ENCODE data around the gene KCNJ8. TPM values are rescaled to one million over a fixed set of nuclear protein-coding genes. Genes with fewer than 3 reads are reported as not detected.
"Not testable (repeated sequence)": the region's sequence is repeated elsewhere in the genome, so short reads cannot be mapped to it uniquely, and the experiment has no call there.

Gene KCNJ8
- total RNA-seq, 4 donors from 2014 or later, result 1.1 to 6.5 (median 3.1) TPM

- no peak overlapping the region for H3K27ac ChIP-seq
- H3K4me3 ChIP-seq, result no peak overlapping the region
- no peaks in the 10 kb centered on the region for H3K9me3 ChIP-seq
- DNase-seq, result no peak
- TF ChIP-seq POLR2A (IDR thresholded peaks at IDR 0.05) (no peak), CTCF (IDR thresholded peaks at IDR 0.05) (no peak)
- WGBS, 2 donors, result 70 to 86% methylated on average over 1 of the region's 1 CpG
- no peaks in the 10 kb centered on the region for H3K36me3 ChIP-seq
- intact Hi-C loops (cut with DNase I), result no loop called here
- H3K27me3 ChIP-seq, result no peaks in the 10 kb centered on the region
- no peaks in the 10 kb centered on the region for H3K4me1 ChIP-seq
Measured at GRCh38 chr12:21797539-21797938, 23.0 kb upstream of the KCNJ8 start.

GRCh38 chr12:21795648-21796328, 21.3 kb upstream of the KCNJ8 start:
- DNase-seq, result no peak
- Histone ChIP-seq H3K27me3 (no peaks in the 10 kb centered on the region), H3K27ac (no peak overlapping the region), H3K4me1 (no peaks in the 10 kb centered on the region), H3K9me3 (no peaks in the 10 kb centered on the region), H3K36me3 (no peaks in the 10 kb centered on the region), H3K4me3 (no peak overlapping the region)
- WGBS, 2 donors, result 85 to 88% methylated on average over 3 to 6 of the region's 10 CpGs
- intact Hi-C loops (cut with DNase I), result no loop called here
- TF ChIP-seq POLR2A (IDR thresholded peaks at IDR 0.05) (no peak), CTCF (IDR thresholded peaks at IDR 0.05) (no peak)

DNA sequence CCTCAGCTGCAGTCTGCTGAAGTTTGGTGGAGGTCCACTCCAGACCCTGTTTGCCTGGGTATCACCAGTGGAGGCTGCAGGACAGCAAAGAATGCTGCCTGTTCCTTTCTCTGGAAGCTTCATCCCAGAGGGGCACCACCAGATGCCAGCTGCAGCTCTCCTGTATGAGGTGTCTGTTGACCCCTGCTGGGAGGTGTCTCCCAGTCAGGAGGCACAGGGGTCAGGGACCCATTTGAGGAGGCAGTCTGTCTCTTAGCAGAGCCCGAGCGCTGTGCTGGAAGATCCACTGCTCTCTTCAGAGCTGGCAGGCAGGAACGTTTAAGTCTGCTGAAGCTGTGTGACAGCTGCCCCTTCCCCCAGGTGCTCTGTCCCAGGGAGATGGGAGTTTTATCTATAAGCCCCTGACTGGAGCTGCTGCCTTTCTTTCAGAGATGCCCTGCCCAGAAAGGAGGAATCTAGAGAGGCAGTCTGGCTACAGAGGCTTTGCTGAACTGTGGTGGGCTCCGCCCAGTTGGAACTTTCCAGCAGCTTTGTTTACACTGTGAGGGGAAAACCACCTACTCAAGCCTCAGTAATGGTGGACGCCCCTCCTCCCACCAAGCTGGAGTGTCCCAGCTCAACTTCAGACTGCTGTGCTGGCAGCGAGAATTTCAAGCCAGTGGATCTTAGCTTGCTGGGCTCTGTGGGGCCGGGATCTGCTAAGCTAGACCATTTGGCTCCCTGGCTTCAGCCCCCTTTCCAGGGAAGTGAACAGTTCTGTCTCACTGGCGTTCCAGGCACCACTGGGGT, 20.5 kb upstream of the KCNJ8 start:
- H3K36me3 ChIP-seq; H3K9me3 ChIP-seq; H3K4me3 ChIP-seq; H3K27ac ChIP-seq; DNase-seq; H3K4me1 ChIP-seq; intact Hi-C loops (cut with DNase I); H3K27me3 ChIP-seq: not testable (repeated sequence)
- WGBS, 2 donors, result 50% methylated on average over 1 of the region's 8 CpGs; no CpG with 5 or more reads in 1 of the 2 donors

DNA sequence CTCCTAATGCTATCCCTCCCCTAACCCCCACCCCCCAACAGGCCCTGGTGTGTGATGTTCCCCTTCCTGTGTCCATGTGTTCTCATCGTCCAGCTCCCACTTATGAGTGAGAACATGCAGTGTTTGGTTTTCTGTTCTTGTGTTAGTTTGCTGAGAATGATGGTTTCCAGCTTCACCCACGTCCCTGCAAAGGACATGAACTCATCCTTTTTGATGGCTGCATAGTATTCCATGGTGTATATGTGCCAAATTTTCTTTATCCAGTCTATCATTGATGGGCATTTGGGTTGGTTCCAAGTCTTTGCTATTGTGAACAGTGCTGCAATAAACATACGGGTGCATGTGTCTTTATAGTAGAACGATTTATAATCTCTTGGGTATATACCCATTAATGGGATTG, 15.2 kb upstream of the KCNJ8 start:
- H3K4me1 ChIP-seq; H3K9me3 ChIP-seq; DNase-seq; H3K4me3 ChIP-seq; intact Hi-C loops (cut with DNase I); H3K36me3 ChIP-seq; H3K27me3 ChIP-seq; H3K27ac ChIP-seq: not testable (repeated sequence)
- WGBS, 2 donors, result 90 to 96% methylated on average over 3 to 4 of the region's 4 CpGs

DNA sequence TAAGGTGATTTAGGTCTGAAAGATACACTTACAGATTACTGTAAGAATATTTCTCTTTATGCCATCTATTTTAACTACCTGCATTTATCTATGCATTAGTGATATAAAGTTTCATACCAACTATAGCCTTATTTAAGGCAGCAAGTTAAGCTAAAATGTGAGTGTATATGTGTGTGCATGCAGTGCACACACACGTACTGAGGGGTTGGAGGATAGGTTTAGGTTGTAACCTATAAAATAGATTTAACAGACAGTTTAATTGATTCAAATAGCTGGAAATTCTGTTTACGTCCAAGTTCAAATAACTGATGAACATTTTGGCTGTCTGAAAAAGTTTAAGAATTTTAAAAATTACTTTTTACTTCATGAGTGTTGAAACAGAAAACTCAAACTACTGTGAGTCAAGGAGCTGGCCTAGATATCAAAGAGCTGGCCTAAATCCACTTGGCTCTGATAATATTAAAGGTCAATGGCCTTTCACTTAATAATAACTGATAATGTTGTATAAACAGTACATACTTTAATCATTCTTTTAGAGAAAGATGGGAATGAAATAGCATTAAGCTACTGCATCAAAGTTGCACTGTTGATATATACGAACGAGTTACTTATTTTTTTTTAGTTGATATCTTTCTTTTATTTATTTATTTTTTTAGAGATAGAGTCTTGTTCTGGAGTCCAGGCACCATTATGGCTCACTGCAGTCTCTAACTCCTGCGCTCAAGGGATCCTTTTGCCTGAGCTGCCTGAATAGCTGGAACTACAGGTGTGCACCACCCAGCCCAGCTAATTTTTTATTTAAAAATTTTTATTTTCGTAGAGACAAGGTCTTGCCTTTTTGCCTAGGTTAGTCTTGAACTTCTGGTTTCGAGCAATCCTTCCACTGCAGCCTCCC, 13.8 kb upstream of the KCNJ8 start:
- DNase-seq, result no peak
- no peaks in the 10 kb centered on the region for H3K27me3 ChIP-seq
- no peaks in the 10 kb centered on the region for H3K9me3 ChIP-seq
- TF ChIP-seq POLR2A (IDR thresholded peaks at IDR 0.05), result no peak
- no peak for TF ChIP-seq CTCF (IDR thresholded peaks at IDR 0.05)
- no peak overlapping the region for H3K4me3 ChIP-seq
- no peak overlapping the region for H3K27ac ChIP-seq
- 53 to 63% methylated on average over 7 of the region's 7 CpGs for WGBS, 2 donors
- H3K36me3 ChIP-seq, result no peaks in the 10 kb centered on the region
- no peaks in the 10 kb centered on the region for H3K4me1 ChIP-seq
- intact Hi-C loops (cut with DNase I), result no loop called here

Data from esophagus squamous epithelium (tissue), 5 donors.